ENCODE results near the gene RBPJ. TPM values are rescaled to one million over a fixed set of nuclear protein-coding genes. Genes with fewer than 3 reads are reported as not detected.

The RBPJ gene
- total RNA-seq, 1 donor: 156 TPM

- Histone ChIP-seq H3K4me3 (ENCODE audit: low read length) (no peak overlapping the region), H3K27me3 (ENCODE audit: insufficient read depth, low read length) (no peaks in the 10 kb centered on the region), H3K4me1 (ENCODE audit: insufficient read depth, low read length) (no peaks in the 10 kb centered on the region), H3K9me3 (ENCODE audit: low read depth, low read length) (no peaks in the 10 kb centered on the region)
These were observed 155.7 kb downstream of the RBPJ start for GRCh38 chr4:26476545-26476944.

GRCh38 chr4:26478330-26478729, 157.5 kb downstream of the RBPJ start:
- no peaks in the 10 kb centered on the region for H3K9me3 ChIP-seq (ENCODE audit: low read depth, low read length)
- H3K4me3 ChIP-seq (ENCODE audit: low read length): no peak overlapping the region
- H3K4me1 ChIP-seq (ENCODE audit: insufficient read depth, low read length): no peaks in the 10 kb centered on the region
- H3K27me3 ChIP-seq (ENCODE audit: insufficient read depth, low read length): no peaks in the 10 kb centered on the region

- Histone ChIP-seq H3K27me3 (ENCODE audit: insufficient read depth, low read length) (no peaks in the 10 kb centered on the region), H3K4me3 (ENCODE audit: low read length) (no peak overlapping the region), H3K9me3 (ENCODE audit: low read depth, low read length) (no peaks in the 10 kb centered on the region), H3K4me1 (ENCODE audit: insufficient read depth, low read length) (no peaks in the 10 kb centered on the region)
These were observed 162.0 kb downstream of the RBPJ start for GRCh38 chr4:26482508-26483462.

- Histone ChIP-seq H3K4me1 (ENCODE audit: insufficient read depth, low read length) (no peaks in the 10 kb centered on the region), H3K9me3 (ENCODE audit: low read depth, low read length) (no peaks in the 10 kb centered on the region), H3K4me3 (ENCODE audit: low read length) (no peak overlapping the region), H3K27me3 (ENCODE audit: insufficient read depth, low read length) (no peaks in the 10 kb centered on the region)
These were observed 163.3 kb downstream of the RBPJ start for GRCh38 chr4:26484032-26484515.

- Histone ChIP-seq H3K27me3 (ENCODE audit: insufficient read depth, low read length) (no peaks in the 10 kb centered on the region), H3K4me3 (ENCODE audit: low read length) (no peak overlapping the region), H3K9me3 (ENCODE audit: low read depth, low read length) (no peaks in the 10 kb centered on the region), H3K4me1 (ENCODE audit: insufficient read depth, low read length) (no peaks in the 10 kb centered on the region)
These were observed 163.7 kb downstream of the RBPJ start for GRCh38 chr4:26484516-26484915.

Other genes with a start within 250 kb of the RBPJ start
- gene CCKAR, start 169.5 kb downstream of the RBPJ start, total RNA-seq: not detected

Measured in mononuclear cell (primary cell).